Measurements from ENCODE around the gene BMP7.

BMP7 gene

GRCh38 chr20:57249073-57249472 lies 17.4 kb downstream of the BMP7 start:
- TF ChIP-seq CTCF (IDR thresholded peaks at IDR 0.05; ENCODE audit: insufficient read depth, missing control alignments), result no peak
- no peak for DNase-seq (ENCODE audit: insufficient read length, low spot score)
- no peak for FAIRE-seq

- DNase-seq (ENCODE audit: insufficient read length, low spot score) (no peak), FAIRE-seq (no peak)
- no peak for TF ChIP-seq CTCF (IDR thresholded peaks at IDR 0.05; ENCODE audit: insufficient read depth, missing control alignments)
These were observed 18.2 kb downstream of the BMP7 start for GRCh38 chr20:57248132-57248797.

GRCh38 chr20:57247292-57247965 lies 19.0 kb downstream of the BMP7 start:
- DNase-seq (ENCODE audit: insufficient read length, low spot score), result no peak
- FAIRE-seq, result no peak
- no peak for TF ChIP-seq CTCF (IDR thresholded peaks at IDR 0.05; ENCODE audit: insufficient read depth, missing control alignments)

- FAIRE-seq, result no peak
- no peak for DNase-seq (ENCODE audit: insufficient read length, low spot score)
These were observed 20.4 kb downstream of the BMP7 start for GRCh38 chr20:57245997-57246396.

GRCh38 chr20:57244627-57245214 lies 21.7 kb downstream of the BMP7 start:
- DNase-seq (ENCODE audit: insufficient read length, low spot score) (no peak), FAIRE-seq (no peak)
- no peak for TF ChIP-seq CTCF (IDR thresholded peaks at IDR 0.05; ENCODE audit: insufficient read depth, missing control alignments)

More at GRCh38 chr20:57245997-57246396, 20.4 kb downstream of the BMP7 start:
- no peak for TF ChIP-seq CTCF (IDR thresholded peaks at IDR 0.05; ENCODE audit: insufficient read depth, missing control alignments)

GRCh38 chr20:57244221-57244585 lies 22.2 kb downstream of the BMP7 start:
- DNase-seq (ENCODE audit: insufficient read length, low spot score) (no peak), FAIRE-seq (no peak)
- no peak for TF ChIP-seq CTCF (IDR thresholded peaks at IDR 0.05; ENCODE audit: insufficient read depth, missing control alignments)

Data from D721Med (cell line).